ENCODE results near the gene UXT. TPM values are rescaled to one million over a fixed set of nuclear protein-coding genes. Genes with fewer than 3 reads are reported as not detected.
A peak's percentile ranks its signal among the peaks of the same experiment; 100 is the strongest.
"Not testable (repeated sequence)": the region's sequence is repeated elsewhere in the genome, so short reads cannot be mapped to it uniquely, and the experiment has no call there.

UXT gene
- polyA plus RNA-seq, 1 experiment = 76.9 TPM

GRCh38 chrX:47674776-47675175 is 15.8 kb upstream of the UXT start:
- ChIA-PET POLR2A (no interaction called here), CTCF (no interaction called here)
- TF ChIP-seq CTCF (IDR thresholded peaks at IDR 0.05; ENCODE audit: insufficient read depth, low read depth, low read length) = no peak
- no peak for DNase-seq (ENCODE audit: low read depth)
- Histone ChIP-seq H3K36me3 (ENCODE audit: control insufficient read depth, insufficient read depth, low read length) (no peaks in the 10 kb centered on the region), H3K27me3 (ENCODE audit: control insufficient read depth, insufficient read depth, low read length) (no peaks in the 10 kb centered on the region), H3K4me3 (ENCODE audit: low read depth, low read length) (no peak overlapping the region)

DNA sequence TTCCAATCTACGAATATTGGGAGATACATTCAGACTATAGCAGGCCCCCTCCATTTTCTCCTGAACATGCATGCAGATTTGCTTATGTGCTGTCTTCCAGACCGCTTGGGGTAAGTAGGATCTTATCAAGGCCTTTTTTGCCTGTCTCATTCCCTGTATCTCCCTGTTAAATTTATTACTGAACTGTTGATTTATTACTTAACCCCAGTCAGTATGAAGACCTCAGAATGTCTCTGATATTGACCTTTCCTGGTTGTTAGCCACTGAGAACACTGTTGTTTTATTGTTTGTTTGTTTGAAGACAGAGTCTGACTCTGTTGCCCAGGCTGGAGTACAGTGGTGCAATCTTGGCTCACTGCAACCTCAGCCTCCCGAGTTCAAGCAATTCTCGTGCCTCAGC is 6.8 kb upstream of the UXT start:
- H3K36me3 ChIP-seq (ENCODE audit: control insufficient read depth, insufficient read depth, low read length); DNase-seq (ENCODE audit: low read depth); H3K4me3 ChIP-seq (ENCODE audit: low read depth, low read length); H3K27me3 ChIP-seq (ENCODE audit: control insufficient read depth, insufficient read depth, low read length); CTCF ChIA-PET; POLR2A ChIA-PET: not testable (repeated sequence)

DNA sequence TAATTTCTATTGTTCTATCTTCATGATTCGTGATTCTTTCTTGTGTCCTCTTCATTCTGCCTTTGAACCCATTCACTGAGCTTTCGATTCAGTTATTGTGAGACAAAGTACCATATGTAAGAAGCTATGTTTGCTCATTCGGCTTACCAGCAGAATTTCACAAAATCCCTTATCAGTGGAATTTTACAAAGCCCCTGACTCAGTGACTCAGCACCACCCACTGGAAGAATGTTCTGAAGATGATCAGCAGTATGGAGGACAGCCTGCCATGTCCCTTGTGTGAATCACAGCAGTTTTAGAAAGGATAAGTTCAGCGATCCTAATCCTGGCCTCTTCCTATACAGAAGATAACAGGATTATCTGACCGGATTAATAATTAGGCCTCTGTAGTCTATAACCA is 5.8 kb upstream of the UXT start:
- no peak overlapping the region for H3K4me3 ChIP-seq (ENCODE audit: low read depth, low read length)
- no peak for TF ChIP-seq CTCF (IDR thresholded peaks at IDR 0.05; ENCODE audit: insufficient read depth, low read depth, low read length)
- no peaks in the 10 kb centered on the region for H3K36me3 ChIP-seq (ENCODE audit: control insufficient read depth, insufficient read depth, low read length)
- no peaks in the 10 kb centered on the region for H3K27me3 ChIP-seq (ENCODE audit: control insufficient read depth, insufficient read depth, low read length)
- DNase-seq (ENCODE audit: low read depth) = no peak
- POLR2A ChIA-PET = no interaction called here
- CTCF ChIA-PET = no interaction called here

- ChIA-PET CTCF (no interaction called here), POLR2A (no interaction called here)
- H3K36me3 ChIP-seq (ENCODE audit: control insufficient read depth, insufficient read depth, low read length) = no peaks in the 10 kb centered on the region
- TF ChIP-seq CTCF (IDR thresholded peaks at IDR 0.05; ENCODE audit: insufficient read depth, low read depth, low read length) = no peak
- no peak overlapping the region for H3K4me3 ChIP-seq (ENCODE audit: low read depth, low read length)
- peak; percentile 78 for DNase-seq (ENCODE audit: low read depth)
- H3K27me3 ChIP-seq (ENCODE audit: control insufficient read depth, insufficient read depth, low read length) = no peaks in the 10 kb centered on the region
These were observed 3.2 kb upstream of the UXT start for GRCh38 chrX:47662144-47662657.

- POLR2A ChIA-PET = no interaction called here
- no peak overlapping the region for H3K4me3 ChIP-seq (ENCODE audit: low read depth, low read length)
- CTCF ChIA-PET = no interaction called here
- no peak for DNase-seq (ENCODE audit: low read depth)
- H3K27me3 ChIP-seq (ENCODE audit: control insufficient read depth, insufficient read depth, low read length) = no peaks in the 10 kb centered on the region
- TF ChIP-seq CTCF (IDR thresholded peaks at IDR 0.05; ENCODE audit: insufficient read depth, low read depth, low read length) = no peak
- H3K36me3 ChIP-seq (ENCODE audit: control insufficient read depth, insufficient read depth, low read length) = no peaks in the 10 kb centered on the region; the same call in 1 of the 2 replicates
These were observed 2.6 kb upstream of the UXT start for GRCh38 chrX:47661539-47661938.

- peaks cover 3% of the 10 kb centered on the region for H3K36me3 ChIP-seq (ENCODE audit: control insufficient read depth, insufficient read depth, low read length)
- TF ChIP-seq CTCF (IDR thresholded peaks at IDR 0.05; ENCODE audit: insufficient read depth, low read depth, low read length) = no peak
These were observed 394 bp upstream of the UXT start for GRCh38 chrX:47659421-47659726.

More at GRCh38 chrX:47659421-47659726, 394 bp upstream of the UXT start:
- CTCF ChIA-PET = no interaction called here
- Histone ChIP-seq H3K4me3 (ENCODE audit: low read depth, low read length) (peak overlapping the region; percentile 66), H3K27me3 (ENCODE audit: control insufficient read depth, insufficient read depth, low read length) (no peaks in the 10 kb centered on the region)
- POLR2A ChIA-PET = no interaction called here
- DNase-seq (ENCODE audit: low read depth) = no peak

Data from BJ (cell line).